ENCODE measurements around the gene HAUS5. TPM values are rescaled to one million over a fixed set of nuclear protein-coding genes. Genes with fewer than 3 reads are reported as not detected.

The HAUS5 gene, protein sequence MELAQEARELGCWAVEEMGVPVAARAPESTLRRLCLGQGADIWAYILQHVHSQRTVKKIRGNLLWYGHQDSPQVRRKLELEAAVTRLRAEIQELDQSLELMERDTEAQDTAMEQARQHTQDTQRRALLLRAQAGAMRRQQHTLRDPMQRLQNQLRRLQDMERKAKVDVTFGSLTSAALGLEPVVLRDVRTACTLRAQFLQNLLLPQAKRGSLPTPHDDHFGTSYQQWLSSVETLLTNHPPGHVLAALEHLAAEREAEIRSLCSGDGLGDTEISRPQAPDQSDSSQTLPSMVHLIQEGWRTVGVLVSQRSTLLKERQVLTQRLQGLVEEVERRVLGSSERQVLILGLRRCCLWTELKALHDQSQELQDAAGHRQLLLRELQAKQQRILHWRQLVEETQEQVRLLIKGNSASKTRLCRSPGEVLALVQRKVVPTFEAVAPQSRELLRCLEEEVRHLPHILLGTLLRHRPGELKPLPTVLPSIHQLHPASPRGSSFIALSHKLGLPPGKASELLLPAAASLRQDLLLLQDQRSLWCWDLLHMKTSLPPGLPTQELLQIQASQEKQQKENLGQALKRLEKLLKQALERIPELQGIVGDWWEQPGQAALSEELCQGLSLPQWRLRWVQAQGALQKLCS
- total RNA-seq: 10 to 100 TPM in 3 of 4 donors, 1 to 10 TPM in 1; 7.9 to 17.8 (median 10.2) TPM

DNA sequence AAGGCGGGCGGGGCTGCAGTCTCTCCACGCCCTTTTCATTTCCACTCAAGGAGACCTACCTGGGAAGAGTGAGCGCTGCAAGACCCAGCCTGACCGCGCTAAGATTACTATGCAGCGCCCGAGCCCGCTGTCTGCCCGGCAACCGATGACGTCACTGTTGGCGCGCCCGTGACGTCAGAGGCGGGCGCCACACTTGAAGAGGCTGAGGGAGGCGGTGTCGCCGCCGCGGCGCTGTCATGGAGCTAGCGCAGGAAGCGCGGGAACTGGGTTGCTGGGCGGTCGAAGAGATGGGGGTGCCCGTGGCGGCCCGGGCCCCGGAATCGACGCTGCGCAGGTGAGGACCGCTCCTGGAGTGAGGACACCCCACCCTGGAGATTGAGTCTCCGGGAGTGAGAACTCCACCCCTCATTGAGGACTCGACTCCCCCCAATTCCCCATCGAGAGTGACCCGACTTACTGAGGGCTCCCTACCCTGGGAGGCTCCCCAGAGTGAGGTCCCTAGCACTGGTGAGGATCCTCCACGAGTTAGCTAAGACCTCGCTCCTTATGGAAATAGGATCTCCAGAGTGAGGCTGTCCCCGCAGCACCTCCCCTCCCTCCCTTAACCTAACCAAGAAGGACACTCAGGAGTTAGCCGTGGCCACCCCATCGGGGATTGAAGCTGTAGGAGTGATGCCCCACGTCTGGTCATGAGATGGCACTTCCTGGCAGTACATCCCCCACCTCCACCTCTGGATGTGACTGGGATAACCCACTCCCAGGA lies at the start of gene HAUS5:
TSS of gene HAUS5 (plus strand) at position 177 of the 763 bp plus-strand sequence. CDS start at position 237, 60 bp downstream.
- H3K27ac ChIP-seq: peak within 1 kb of the TSS in 2 of 3 donors; percentile 3 to 51
- 0% methylated on average over 15 to 24 of the region's 47 CpGs for WGBS, 2 donors
- peak within 1 kb of the TSS; percentile 5 to 55 (median 44) for H3K4me3 ChIP-seq (replicated peaks in 1 of 3)
- no peaks in the 10 kb centered on the region for H3K27me3 ChIP-seq
- H3K4me1 ChIP-seq: peaks cover 9 to 10% of the 10 kb centered on the region in 2 donors
- no peaks in the 10 kb centered on the region for H3K36me3 ChIP-seq
- H3K9me3 ChIP-seq: no peaks in the 10 kb centered on the region
- peak; percentile 92 for DNase-seq
- intact Hi-C loops (cut with DNase I): loop anchor here (10.0 kb wide), 1 partner anchor 258 kb away; the partner anchor contains the start of gene FFAR3
- TF ChIP-seq, protein P1, sequence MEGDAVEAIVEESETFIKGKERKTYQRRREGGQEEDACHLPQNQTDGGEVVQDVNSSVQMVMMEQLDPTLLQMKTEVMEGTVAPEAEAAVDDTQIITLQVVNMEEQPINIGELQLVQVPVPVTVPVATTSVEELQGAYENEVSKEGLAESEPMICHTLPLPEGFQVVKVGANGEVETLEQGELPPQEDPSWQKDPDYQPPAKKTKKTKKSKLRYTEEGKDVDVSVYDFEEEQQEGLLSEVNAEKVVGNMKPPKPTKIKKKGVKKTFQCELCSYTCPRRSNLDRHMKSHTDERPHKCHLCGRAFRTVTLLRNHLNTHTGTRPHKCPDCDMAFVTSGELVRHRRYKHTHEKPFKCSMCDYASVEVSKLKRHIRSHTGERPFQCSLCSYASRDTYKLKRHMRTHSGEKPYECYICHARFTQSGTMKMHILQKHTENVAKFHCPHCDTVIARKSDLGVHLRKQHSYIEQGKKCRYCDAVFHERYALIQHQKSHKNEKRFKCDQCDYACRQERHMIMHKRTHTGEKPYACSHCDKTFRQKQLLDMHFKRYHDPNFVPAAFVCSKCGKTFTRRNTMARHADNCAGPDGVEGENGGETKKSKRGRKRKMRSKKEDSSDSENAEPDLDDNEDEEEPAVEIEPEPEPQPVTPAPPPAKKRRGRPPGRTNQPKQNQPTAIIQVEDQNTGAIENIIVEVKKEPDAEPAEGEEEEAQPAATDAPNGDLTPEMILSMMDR (IDR thresholded peaks at IDR 0.05): peak in 1 of 6 experiments; percentile 56
- peak in 1 of 2 donors; percentile 45 for TF ChIP-seq POLR2A (IDR thresholded peaks at IDR 0.05)

DNA sequence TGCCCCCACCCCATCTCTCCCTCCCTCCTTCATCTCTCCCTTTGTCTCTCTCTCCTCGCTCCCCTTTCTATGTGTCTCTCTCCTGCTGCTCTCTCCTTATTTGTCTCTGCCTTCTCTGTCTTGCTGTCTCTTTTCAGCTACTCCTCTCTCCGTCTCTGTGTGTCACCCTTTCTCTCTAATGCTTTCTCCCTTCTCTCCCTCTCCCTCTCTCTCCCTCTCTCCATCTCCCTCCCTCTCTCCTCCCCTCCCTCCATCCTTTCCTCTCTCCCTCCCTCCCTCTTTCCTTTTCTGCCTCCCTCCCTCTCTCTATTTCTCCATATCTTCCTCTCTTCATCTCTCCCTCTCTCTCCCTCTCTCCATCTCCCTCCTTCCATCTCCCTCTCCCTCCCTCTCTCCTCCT lies 49.8 kb upstream of the HAUS5 start:
- no peak for DNase-seq
- peaks cover 6 to 10% of the 10 kb centered on the region in 2 donors for H3K4me1 ChIP-seq
- WGBS, 2 donors: 73 to 81% methylated on average over 2 of the region's 2 CpGs
- no peaks in the 10 kb centered on the region for H3K9me3 ChIP-seq
- no peak for TF ChIP-seq POLR2A (IDR thresholded peaks at IDR 0.05)
- TF ChIP-seq, protein P1 (IDR thresholded peaks at IDR 0.05): no peak
- H3K4me3 ChIP-seq (replicated peaks in 1 of 3): no peak overlapping the region
- no peak overlapping the region for H3K27ac ChIP-seq
- H3K27me3 ChIP-seq: peaks cover 7% of the 10 kb centered on the region
- H3K36me3 ChIP-seq: no peaks in the 10 kb centered on the region
- intact Hi-C loops (cut with DNase I): no loop called here

DNA sequence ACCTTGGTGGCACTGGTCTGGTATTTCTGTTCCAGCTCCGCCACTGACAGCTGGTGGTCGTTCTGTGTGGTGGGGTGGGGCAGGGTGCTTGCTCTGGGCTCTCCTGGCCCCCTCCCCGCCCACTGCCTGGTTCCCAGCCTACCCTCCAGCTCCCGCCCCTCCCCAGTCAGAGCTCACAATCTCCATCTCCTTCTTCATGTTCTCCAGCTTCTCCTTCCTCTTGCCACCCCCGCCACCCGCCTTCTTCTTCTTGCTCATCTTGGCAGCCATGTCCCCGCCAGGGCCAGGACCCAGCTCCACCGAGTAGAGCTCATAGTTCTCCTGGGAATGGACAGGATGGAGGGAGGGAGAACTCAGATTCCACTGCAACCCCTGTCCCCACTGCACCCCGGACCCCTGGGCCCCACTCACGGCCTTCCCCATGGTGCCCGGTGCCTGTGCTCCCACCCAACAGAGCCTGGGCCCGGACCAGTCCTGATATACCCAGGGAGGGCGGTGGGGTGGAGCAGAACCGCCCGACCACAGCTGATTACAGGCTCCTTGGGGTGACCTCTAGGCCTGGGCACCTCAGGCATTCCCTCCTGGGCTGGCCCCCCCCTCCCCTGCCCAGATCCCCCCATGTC lies 49.2 kb upstream of the HAUS5 start, which contains the start of gene ATP4A:
TSS of gene ATP4A (minus strand) at position 452 of the 623 bp plus-strand sequence. CDS start at position 423, 29 bp downstream.
- no peaks in the 10 kb centered on the region for H3K36me3 ChIP-seq
- WGBS, 2 donors: 72 to 79% methylated on average over 12 of the region's 15 CpGs
- H3K9me3 ChIP-seq: no peaks in the 10 kb centered on the region
- H3K27me3 ChIP-seq: peaks cover 6% of the 10 kb centered on the region
- intact Hi-C loops (cut with DNase I): no loop called here
- no peak for DNase-seq
- H3K4me1 ChIP-seq: peaks cover 2 to 5% of the 10 kb centered on the region in 2 donors
- H3K27ac ChIP-seq: no peak within 1 kb of the TSS
- H3K4me3 ChIP-seq (replicated peaks in 1 of 3): no peak within 1 kb of the TSS
- no peak for TF ChIP-seq POLR2A (IDR thresholded peaks at IDR 0.05)
- TF ChIP-seq, protein P1 (IDR thresholded peaks at IDR 0.05): no peak

DNA sequence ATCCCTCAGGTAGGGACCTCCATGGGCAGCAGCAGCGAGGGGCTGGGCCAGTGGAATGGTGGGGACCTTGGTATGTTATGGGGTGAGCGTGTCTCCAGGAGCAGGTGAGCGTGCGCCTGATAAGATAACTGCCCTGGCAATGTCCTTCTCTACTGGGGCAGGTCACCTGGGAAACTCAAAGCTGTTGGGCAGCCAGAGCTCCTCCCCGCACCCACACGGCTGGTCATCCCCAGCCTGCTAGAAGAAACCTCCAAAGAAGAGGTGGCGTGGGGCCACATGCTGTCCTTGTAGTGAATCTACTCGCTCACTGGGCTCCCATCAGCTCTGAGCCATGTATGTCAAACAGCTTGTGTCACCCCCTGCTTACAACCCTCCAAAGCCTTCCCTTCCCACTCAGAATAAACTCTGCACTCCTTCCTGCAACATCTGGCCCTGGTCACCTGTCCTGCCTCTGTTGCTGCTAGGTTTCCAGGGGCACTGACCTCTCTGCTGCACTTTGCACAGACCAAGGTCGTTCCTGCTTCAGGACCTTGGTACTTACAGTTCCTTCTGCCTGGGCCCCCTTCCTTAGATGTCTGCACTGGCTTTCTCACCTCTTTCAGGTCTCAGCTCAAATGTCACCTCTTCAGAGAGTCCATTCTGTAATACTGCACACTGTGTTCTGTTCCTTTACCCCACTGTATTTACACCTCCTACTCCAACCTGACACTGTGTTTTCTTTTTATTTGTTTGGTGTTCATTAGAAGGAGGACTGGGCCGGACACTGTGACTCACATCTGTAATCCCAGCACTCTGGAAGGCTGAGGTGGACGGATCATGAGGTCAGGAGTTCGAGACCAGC lies 47.3 kb upstream of the HAUS5 start:
- no peak for TF ChIP-seq POLR2A (IDR thresholded peaks at IDR 0.05)
- TF ChIP-seq, protein P1 (IDR thresholded peaks at IDR 0.05): no peak
- H3K36me3 ChIP-seq: no peaks in the 10 kb centered on the region
- no peaks in the 10 kb centered on the region for H3K4me1 ChIP-seq
- no peaks in the 10 kb centered on the region for H3K9me3 ChIP-seq
- no peak for DNase-seq
- H3K27me3 ChIP-seq: no peaks in the 10 kb centered on the region
- WGBS, 2 donors: 77 to 81% methylated on average over 10 to 12 of the region's 12 CpGs
- H3K27ac ChIP-seq: no peak overlapping the region
- H3K4me3 ChIP-seq (replicated peaks in 1 of 3): no peak overlapping the region
- intact Hi-C loops (cut with DNase I): no loop called here

Measured in thyroid gland (tissue), 4 donors.